NCI-H2196 treated with DMSO at 0.1 percent for 48 hours (cell line): ENCODE data around the gene SECISBP2.

Source experiments
- DNase-seq: peaks from one replicate; lab custom pipeline; 2025; ENCODE audit not compliant: unreplicated experiment; lab: John Stamatoyannopoulos, UW

The SECISBP2 gene

GRCh38 chr9:89345476-89345875 is 27.2 kb downstream of the SECISBP2 start:
- DNase-seq: no peak

DNA sequence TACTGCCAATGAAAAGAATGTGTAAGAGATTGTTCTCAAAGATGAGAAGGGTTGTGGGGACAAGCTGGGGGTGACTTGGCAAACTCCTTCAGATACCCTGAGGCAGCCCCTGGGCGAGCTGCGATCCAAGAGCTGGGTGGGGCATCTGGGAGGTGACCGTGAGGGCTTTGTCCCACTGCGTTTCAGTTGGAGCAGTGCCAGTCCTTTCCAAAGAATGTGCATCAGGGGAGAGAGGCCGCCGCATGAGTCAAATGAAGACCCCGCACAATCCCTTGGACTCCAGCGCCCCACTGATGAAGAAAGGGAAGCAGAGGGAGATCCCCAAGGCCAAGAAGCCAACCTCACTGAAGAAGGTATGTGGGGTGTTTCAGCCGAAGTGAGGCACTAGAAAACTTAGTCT is 28.4 kb downstream of the SECISBP2 start:
- DNase-seq: no peak

GRCh38 chr9:89347651-89348050 is 29.4 kb downstream of the SECISBP2 start:
- no peak for DNase-seq

DNA sequence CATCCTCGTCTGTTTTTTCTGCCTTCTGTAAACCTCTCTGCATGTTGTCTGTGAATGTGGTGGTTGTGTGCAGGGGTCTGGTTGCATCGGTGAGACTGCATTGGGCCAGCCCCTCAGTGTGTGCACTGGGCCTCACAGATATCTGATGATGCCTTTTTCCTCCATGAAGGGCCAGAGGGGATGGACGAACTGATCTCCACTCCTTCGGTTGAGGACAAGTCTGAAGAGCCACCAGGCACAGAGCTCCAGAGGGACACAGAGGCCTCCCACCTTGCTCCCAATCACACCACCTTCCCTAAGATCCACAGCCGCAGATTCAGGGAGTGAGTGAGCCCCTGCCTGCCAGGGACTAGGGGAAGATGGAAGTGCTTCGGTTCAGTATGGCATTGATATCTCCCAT is 31.3 kb downstream of the SECISBP2 start:
- no peak for DNase-seq

- no peak for DNase-seq
These were observed 32.8 kb downstream of the SECISBP2 start for GRCh38 chr9:89350988-89351557.

GRCh38 chr9:89351584-89352300 is 33.4 kb downstream of the SECISBP2 start:
- no peak for DNase-seq

DNA sequence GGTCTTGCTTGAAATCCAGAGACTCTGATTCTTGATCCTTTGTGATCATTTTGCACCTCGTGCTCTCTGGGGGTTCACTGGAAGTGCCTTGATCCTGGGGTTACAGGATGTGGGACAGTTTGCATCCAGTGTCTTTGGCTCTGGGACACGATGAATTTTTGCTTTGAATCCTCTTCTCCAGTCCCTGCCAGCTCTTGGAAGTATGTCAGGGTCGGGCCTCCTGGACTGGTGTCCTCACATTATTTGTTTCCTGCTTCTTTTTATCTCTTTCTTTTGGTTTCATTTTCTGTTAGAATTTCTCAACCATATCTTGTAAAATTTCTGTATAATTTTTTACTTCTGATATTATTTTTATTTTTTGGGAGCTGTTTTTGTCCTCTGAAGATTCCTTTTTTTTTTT is 34.2 kb downstream of the SECISBP2 start:
- no peak for DNase-seq

DNA sequence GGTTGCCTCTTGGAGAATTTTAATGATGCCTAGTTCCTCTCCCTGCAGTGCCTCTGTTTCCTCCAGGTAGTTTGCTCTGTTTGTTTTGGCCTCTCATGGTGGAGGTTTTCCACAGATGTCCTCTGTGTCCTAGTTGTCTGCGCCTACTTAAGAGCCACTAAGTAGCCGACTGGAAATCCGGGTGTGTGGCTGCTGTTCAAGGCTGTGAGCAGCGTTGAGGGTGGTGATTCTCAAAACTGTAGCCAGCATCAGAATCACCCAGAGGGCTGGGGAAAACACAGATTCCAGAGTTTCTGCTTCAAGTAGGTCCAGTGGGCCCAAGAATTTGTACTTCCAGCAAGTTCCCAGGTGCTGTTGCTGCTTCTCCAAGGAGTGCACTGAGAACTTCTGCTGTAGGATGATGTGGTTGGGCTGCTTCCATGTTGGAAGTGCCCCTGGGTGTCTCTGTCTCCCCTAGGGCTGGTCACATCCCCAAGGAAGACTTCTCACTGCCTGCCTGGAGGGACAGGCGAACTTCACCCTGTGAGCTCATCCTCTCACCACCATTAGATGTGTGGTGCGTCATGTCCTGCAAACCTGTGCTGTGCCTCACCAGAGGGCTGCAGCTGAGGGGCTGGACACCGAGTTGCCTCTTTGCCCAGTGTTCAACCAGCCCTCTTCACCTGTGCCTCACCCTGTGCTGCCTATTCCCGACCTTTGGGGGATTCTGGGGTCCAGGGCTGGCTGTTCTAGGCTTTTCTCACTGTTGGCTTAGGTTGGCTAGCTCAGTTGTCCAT is 34.8 kb downstream of the SECISBP2 start:
- no peak for DNase-seq

- DNase-seq: no peak
These were observed 35.7 kb downstream of the SECISBP2 start for GRCh38 chr9:89353989-89354388.

DNA sequence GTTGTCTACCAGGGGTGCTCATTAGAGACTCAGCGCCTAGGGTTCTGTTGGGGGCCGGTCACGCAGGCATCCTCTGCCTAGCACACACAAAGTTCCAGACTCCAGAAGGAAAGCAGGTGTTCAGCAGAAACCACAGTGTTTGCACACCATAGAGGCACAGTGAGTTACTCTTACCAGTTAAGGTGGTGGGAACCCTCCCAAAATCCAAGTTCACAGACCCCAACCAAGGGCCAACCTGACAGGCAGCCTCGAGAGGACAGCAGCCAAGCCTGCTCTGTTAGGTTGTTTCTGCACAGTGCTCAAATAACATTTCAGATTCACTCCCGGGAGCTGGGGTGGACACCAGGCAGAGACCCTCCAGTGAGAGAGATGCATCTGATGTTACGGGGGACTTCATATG is 36.2 kb downstream of the SECISBP2 start:
- no peak for DNase-seq

DNA sequence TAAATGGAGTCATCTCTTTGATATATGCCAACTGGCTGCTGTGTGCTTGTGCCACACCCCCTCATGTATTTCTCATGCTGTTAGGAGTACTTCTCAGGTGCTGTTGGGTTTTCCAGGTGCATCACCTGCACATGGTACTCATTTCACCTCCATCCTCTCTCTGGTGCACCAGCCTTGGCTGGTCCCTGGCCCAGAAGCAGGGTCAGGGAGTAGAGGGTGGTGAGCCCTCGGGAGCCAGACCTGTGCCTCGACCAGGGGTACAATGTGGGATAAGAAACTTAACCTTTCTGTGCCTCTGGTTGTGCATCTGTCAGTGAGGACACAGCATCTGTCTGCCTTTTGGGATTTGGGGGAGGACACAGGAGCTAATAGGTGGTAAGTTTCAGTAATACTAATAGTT is 38.5 kb downstream of the SECISBP2 start:
- no peak for DNase-seq

DNA sequence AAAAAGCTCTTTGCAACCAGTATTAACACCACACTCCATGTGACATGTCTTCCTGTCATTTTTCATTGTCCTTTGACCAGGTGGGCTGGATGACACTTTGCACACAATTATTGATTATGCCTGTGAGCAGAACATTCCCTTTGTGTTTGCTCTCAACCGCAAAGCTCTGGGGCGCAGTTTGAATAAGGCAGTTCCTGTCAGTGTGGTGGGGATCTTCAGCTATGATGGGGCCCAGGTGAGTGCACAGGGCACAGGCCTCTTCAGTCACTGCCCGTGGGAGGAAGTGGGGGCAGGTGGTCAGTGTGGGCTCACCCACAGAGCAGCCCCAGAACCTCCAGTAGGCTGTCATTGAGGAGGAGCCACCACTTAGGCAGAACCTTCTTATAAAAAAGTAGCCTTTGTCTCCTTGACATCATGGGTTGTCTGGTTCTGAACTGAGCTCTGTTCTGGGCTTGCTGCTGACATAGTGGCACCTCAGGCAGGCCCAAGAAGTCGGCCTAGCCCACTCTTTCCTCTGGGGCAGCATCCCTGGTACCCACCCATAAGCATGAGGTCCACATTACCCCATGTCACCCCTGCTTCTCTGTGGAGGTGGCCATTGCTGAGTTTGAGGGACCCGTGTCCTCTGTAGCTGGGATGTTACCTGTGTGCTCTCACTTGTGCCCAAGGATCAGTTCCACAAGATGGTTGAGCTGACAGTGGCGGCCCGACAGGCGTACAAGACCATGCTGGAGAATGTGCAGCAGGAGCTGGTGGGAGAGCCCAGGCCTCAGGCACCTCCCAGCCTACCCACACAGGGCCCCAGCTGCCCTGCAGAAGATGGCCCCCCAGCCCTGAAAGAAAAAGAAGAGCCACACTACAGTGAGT is 39.3 kb downstream of the SECISBP2 start:
- no peak for DNase-seq

DNA sequence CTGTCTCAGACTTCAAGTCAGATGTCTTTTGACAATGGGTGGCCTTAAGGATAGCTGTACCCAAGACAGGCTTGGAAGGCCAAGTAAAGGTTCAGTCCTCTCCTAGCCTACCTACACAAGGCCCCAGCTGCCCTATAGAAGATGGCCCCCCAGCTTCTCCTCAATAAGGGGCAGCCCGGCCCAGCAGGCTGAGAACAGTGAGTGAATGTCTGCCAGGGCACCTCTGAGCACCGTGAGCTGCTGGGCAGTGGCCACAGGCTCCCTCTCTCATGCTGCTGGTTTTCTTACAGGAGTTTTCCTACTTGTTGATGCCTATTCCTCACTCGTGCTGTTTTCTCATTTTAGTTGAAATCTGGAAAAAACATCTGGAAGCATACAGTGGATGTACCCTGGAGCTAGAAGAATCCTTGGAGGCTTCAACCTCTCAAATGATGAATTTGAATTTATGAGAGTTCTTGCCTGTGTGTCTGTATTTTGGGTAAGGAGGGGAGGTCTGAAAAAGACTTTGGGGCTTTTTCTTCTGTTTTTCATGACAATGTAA is 40.1 kb downstream of the SECISBP2 start:
- DNase-seq: no peak

DNA sequence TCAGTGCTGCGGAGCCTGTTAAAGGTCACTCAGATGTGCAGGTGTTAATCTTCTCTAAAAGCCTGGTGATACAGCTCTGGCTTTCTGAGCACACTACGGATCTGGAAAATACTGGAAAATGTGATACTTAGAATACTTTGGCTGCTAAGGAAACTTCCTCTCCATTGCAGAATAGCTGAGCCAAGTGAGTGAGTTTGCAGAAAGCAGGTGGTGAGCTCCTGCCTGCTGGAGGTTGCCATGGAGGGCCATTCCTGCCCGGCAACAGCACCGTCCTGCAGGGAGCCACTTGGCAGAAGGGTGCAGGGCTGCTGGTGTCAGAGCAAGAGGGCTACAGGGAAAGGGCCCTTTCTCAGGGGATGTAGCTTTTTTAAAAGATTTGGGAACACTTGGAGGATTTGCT is 40.7 kb downstream of the SECISBP2 start:
- peak; percentile 67 for DNase-seq

- DNase-seq: peak; percentile 46
These were observed 41.5 kb downstream of the SECISBP2 start for GRCh38 chr9:89359751-89360261.

GRCh38 chr9:89360465-89360864 is 42.2 kb downstream of the SECISBP2 start:
- DNase-seq: peak; percentile 66

DNA sequence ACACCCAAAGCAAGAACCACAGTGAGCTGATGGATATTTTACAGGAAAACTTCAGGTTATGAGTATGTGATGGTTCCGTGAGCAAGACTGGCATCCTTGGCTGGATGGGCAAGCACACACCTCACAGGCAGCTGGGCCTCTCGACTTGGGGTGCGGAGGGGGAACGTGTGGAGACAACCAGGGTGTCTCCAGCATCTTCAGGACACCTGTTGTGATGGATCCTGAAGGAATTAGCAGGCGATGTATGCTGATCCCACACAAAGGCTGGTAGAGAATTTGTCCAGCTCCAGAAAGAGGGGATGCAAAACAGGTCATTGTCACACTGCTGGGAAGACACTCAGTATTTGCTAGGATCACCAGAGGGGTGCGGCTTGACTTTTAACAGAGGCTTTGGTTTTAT is 42.7 kb downstream of the SECISBP2 start:
- no peak for DNase-seq

DNA sequence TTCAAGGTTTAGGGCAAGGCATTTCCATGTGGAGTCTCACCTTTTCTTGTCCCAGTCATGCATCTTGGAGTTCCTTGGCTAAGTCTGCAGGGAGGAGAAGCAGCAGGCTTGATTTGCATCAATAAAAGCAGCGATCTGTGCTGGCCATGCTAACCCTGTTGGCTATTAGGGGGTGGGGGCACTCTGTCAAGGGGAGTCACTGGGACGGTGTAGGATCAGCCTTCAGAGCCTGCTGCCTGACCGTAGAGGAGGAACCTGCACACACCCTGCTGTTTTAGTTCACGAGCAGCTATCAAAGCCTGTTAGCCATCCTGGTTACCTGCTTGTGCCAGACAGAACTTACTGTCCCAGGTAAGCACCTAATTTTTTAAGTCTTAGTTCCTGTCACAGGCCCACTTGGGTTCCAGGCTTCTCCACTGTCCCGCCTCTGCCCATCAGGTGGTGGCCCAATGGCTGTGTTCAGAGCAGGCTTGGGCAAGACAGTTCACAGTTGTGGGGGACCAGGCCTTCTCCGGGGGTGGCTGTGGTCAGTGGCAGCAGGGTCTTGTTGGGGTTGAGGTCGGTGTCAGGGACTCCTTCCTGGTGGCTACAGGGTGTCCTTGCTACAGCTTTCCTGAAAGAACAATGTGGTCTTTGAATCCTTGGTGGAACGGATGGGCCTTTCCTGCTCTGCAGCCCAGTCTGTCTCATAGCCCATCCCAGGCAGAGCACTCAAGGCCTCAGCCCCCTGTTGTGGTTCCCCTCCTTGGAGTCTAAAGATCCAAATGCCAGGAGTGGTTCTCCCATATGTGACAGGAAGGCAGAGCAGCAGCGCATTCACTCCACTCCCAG is 43.7 kb downstream of the SECISBP2 start:
- no peak for DNase-seq

GRCh38 chr9:89362647-89363310 is 44.5 kb downstream of the SECISBP2 start:
- no peak for DNase-seq
